ENCODE measurements around the gene OXCT1.

DNA sequence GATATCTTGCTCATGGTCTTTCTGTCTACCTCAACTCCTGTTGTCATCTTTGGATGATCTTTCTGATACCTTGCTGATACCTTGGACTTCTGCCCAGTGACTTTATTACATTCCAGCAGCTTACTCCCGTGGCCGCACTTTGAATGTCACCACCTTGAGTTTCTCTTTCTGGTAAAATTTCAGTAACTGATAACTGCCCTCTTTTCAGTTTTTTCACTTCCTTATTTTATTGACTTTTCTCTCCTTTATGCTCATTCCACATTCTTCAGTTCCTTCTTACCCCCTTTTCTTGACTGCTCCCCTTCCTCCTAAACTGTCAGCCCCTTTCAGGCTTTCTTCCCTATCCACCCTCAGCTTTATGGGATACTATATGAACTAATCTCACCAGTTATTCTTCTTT lies 47.9 kb upstream of the OXCT1 start:
- TF ChIP-seq CTCF (IDR thresholded peaks at IDR 0.05) (no peak), CEBPB (IDR thresholded peaks at IDR 0.05) (no peak), POLR2A (IDR thresholded peaks at IDR 0.05; ENCODE audit: low read length) (no peak), ZSCAN20 (CRISPR knock-in tag; IDR thresholded peaks at IDR 0.05) (no peak), JUN (IDR thresholded peaks at IDR 0.05) (no peak), ZC3H11A (IDR thresholded peaks at IDR 0.05) (no peak), ZFP36 (IDR thresholded peaks at IDR 0.05; ENCODE audit: borderline replicate concordance, partially characterized antibody) (no peak), EHMT2 (IDR thresholded peaks at IDR 0.05; ENCODE audit: low read depth) (no peak), RFX5 (IDR thresholded peaks at IDR 0.05) (no peak)
- TF ChIP-seq, protein P1, sequence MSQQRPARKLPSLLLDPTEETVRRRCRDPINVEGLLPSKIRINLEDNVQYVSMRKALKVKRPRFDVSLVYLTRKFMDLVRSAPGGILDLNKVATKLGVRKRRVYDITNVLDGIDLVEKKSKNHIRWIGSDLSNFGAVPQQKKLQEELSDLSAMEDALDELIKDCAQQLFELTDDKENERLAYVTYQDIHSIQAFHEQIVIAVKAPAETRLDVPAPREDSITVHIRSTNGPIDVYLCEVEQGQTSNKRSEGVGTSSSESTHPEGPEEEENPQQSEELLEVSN (IDR thresholded peaks at IDR 0.05; ENCODE audit: borderline replicate concordance, low read depth), result no peak
